ENCODE data around the gene POLQ.
"Not testable (repeated sequence)": the region's sequence is repeated elsewhere in the genome, so short reads cannot be mapped to it uniquely, and the experiment has no call there.

Gene POLQ

DNA sequence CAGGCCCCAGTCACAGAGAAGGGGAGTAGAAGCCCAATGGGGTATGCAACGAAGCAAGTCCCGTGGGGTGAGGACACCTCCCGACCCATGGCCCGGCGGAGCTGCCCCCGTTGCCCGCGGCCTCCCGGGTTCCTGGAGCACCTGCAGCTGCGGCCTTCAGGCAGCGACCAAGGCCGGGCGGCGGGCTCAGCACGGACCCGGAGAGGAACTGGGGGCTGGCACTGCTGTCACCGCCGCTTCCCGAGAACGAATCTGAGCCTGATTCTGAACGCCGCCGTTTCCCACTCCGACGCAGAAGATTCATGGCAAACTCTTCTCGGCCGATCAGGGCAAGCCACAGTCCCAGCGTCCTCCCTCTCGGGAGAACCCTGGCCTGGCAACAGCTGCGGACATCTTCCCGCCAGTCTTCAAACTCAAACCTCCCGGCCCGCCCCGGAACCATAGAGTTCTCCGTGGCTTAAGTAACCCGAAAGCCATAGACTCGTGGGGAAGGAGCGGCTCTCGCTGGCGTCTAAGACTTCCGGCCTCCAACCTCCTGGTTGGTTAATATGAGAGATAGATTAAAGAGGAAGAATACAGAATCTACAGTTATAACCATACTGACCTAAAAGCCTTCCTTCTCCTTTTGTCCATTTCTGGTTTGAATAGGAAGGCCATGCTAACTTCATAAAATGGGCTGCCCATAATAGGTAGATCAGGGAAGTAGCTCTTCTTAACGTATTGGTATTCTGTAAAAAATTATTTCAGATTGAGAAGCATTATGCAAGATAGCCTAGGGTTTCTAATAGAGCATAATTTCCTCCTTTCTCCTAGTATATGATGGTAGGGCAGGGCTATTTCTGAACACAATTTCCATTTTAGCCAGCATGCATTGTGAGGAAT is at the start of gene POLQ:
Gene POLQ, minus strand, starts transcription at position 415 of the 882 bp plus-strand sequence. Its CDS starts 111 bp downstream, at position 304.
- peak; percentile 63 to 66 for DNase-seq (ENCODE audit: low read depth in 2 of 2)

DNA sequence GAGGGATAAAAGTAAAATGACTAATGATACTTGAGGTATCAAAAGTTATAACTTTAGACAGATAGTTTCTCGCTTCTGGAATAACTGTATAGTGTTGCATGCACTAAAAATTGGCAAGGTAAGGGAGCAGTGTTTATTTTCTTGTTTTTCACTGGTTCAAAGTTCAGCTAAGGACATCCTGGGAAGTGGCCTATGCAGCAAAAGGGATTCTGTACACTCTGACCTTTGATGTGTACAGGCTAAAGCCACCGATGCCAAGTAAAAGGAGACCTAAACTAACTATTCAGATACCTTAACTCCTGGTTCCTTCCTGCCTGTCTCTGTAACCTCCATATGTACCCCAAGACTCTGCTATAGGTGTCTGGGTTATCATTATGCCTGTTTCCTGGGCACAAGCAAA is 49.1 kb upstream of the POLQ start:
- no peak for DNase-seq (ENCODE audit: low read depth in 2 of 2)

DNA sequence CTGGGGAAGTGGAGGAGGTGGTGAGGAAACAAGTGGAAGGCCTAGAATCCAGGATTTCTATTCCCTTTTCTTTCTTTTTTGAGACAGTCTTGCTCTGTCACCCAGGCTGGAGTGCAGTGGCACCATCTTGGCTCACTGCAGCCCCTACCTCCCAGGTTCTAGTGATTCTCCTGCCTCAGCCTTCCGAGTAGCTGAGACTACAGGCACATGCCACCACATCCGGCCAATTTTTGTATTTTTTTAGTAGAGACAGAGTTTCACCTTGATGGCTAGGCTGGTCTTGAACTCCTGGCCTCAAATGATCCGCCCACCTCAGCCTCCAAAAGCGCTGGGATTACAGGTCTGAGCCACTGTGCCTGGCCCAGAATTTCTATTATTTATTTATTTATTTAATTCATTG is 48.0 kb upstream of the POLQ start:
- DNase-seq (ENCODE audit: low read depth in 2 of 2) = not testable (repeated sequence)

DNA sequence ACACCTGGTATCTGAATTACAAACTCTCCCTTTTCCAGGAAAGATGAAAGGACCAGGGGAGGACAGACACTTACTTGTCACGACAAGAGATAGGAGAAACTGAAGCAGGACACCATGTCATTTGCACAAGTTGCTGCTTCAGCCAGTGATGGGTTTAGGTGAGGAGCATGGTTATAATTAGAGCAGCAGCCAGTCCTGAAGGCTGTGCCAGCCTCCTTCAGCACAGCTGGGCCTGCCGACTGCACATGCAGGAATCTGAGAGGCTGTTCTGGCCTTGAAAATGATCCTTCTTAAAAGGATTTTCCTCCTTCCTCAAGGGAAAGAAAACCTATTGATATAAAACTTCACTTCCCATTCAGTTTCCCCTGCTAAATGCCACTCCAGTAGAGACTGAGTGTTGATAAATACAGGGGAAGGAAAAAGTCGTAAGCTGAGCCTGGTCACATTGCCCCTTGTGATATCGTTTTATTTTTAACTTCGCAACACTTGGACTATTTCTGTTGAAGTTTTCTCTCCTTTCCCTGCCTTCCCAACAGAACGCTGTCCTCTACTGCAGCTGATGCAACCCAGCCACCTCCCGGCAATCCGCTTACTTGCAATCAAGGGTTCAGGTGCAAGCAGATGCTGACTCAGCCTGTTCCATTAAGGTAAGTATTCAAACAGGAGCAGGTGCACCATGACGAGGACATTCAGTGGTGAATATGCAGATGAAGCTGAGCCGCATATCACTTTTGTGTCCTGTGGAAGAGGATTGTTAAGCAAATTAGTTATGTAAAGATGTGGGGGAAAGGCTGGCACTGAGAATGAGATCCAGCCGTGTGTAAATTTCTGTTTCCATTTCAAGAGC is 47.3 kb upstream of the POLQ start, which contains the start of gene FBXO40:
Gene FBXO40, plus strand, starts transcription at position 524 of the 847 bp plus-strand sequence. CDS start 27,197 bp downstream, outside the sequence.
- no peak for DNase-seq (ENCODE audit: low read depth in 2 of 2)

DNA sequence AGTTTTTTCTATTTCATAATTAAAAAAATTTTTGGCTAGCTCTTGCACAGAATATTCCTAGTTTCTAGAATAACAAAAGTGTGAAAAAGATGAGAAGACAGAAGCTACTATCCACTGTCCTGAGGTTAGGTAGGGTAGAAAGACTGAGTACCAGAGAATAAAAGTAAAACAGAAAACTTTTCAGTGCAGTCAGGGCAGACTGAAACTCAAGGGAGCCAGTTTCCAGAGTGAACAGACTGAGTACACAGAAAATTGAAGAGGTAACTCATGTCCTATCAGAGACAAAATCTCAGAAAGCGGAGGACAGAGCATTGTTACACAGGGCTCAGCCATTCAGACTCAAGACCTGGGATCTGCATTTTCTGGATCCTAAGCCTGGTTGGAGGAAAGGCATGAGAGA is 38.6 kb upstream of the POLQ start:
- no peak for DNase-seq (ENCODE audit: low read depth in 2 of 2)

DNA sequence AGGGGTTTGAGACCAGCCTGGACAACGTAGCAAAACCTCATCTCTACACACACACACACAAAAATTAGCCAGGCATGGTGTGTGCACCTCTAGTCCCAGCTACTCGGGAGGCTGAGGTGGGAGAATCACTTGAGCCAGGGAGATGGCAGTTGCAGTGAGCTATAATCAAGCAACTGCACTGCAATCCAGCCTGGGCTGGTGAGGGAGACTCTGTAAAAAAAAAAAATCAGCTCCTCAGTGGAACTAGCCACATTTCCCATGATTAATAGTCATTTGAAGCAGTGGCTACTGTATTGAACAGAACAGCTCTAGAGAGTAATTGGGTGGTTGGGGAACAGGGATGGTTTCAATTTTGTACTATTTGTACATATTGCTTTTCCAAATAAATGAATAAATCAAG is 35.9 kb upstream of the POLQ start:
- DNase-seq (ENCODE audit: low read depth in 2 of 2) = no peak

DNA sequence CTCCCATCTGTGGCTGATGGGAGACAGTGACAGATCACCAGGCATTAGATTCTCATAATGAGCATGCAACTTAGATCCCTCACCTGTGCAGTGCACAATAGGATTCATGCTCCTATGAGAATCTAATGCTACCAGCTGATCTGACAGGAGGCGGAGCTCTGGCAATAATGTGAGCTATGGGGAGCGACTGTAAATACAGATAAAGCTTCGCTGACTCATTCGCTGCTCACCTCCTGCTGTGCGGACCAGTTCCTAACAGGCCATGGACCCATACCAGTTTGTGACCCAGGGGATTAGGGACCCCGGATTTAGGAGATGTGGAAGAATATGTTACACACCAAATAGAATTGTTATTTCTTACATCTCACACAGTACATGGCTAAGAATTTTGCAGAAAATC is 28.7 kb upstream of the POLQ start:
- DNase-seq (ENCODE audit: low read depth in 2 of 2) = no peak

DNA sequence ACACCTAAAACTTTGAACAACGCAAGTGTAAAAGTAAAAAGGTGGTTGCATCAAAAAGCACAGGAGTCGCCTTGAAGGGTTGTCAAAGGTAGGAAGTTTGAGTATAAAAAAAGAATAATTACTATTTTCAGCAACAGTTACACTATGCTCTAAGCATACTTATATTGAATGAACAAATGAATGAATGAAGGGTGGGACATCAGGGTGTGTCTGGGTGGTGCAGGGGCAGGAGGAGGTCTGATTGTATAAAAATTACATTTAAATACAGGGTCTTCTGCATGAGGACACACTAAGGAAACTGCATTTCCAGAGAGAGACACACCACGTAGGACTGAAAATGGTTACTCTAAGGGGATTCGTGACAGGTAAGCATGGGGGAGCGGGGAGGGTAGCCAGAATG is 21.9 kb upstream of the POLQ start, which contains the start of gene ARGFX:
Gene ARGFX, plus strand, starts transcription at position 301 of the 400 bp plus-strand sequence. CDS start 2,765 bp downstream, outside the sequence.
- no peak for DNase-seq (ENCODE audit: low read depth in 2 of 2)

DNA sequence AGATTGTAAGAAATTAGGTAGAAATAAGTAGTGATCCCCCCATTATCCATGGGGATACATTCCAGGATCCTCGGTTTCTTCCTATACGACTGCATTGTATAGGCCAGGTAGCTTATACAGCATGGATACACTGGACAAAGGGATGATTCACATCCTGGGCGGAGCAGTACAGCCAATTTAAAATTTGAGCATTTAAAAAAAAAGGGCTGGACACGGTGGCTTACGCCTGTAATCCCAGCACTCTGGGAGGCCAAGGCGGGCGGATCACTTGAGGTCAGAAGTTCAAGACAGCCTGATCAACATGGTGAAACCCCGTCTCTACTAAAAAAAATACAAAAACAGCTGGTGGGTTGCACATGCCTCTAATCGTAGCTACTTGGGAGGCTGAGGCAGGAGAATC is 21.0 kb upstream of the POLQ start:
- DNase-seq (ENCODE audit: low read depth in 2 of 2) = no peak

DNA sequence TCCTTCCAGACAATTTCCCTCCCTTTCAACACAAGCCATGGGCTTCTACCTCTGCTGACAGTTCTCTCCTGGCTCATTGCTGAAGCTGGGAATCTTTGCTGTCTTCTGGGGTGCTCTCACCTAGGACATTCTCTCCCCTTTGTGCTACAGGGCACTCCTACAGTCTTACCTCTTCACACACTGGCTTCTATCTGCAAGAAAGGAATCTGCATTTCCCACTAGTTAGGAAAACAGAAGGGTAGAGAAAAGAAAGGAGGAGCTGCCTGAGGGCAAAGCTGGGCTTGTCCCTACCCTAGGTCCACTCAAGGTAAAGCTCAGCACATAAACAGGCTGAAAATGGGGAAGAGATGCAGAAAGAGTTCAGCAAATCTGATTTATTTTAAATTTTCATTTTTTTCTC is 16.4 kb upstream of the POLQ start:
- no peak for DNase-seq (ENCODE audit: low read depth in 2 of 2)

DNA sequence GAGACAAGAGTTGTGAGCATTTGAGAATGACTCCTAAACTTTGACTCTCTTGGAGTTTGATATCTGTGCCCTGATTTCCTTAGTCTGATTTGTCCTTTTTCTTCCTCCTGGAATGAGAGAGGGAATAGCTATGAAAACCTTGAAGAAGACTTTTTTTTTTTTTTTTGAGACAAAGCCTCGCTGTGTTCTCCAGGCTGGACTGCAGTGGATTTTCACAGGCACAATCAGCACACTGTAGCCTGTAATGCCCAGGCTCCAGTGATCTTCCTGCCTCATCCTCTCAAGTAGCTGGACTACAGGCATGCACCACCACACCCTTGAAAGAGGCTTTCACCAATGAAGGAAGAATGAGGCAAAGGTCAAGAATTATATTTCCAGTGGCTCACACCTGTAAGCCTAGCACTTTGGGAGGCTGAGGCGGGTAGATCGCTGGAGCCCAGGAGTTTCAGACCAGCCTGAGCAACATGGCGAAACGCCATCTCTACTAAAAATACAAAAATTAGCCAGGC is 11.7 kb upstream of the POLQ start:
- no peak for DNase-seq (ENCODE audit: low read depth in 2 of 2)

DNA sequence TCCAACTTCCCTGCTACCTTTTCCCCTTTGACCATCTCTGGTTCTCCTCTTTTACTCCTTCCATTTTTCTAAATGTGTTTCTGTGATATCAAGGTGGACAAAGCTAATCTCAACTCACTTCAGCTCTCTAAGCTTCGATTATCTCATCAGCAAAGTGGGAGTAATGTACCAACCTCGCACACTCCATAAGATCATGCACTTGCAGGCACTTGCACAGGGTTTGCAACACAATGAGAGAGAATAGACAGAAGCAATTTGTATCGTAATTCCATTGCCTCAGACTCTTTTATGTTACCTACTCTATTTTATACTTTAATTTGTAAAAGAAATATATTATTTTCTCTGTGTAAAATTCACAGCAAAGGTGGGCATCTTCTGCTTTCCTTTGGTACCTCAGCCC is 7.0 kb upstream of the POLQ start:
- DNase-seq (ENCODE audit: low read depth in 2 of 2) = no peak

DNA sequence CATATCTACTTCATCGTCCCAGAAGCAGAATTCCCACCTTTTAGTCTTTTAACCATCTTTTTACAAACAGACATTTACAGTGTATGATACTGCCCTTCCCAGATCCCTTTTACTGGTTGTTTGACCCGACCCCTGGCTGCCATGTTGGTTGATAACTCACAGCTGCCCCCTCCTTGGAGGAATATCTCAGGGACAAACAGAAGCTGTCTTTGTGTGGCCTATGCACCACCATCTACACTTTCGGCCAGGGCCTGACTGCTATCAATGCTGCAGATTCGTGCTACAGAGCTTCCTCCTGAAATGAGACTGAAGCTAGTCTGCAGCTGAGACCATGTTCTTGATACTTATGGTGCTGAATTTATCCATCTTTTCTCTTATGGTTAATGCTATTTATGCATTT is 6.6 kb upstream of the POLQ start:
- no peak for DNase-seq (ENCODE audit: low read depth in 2 of 2)

DNA sequence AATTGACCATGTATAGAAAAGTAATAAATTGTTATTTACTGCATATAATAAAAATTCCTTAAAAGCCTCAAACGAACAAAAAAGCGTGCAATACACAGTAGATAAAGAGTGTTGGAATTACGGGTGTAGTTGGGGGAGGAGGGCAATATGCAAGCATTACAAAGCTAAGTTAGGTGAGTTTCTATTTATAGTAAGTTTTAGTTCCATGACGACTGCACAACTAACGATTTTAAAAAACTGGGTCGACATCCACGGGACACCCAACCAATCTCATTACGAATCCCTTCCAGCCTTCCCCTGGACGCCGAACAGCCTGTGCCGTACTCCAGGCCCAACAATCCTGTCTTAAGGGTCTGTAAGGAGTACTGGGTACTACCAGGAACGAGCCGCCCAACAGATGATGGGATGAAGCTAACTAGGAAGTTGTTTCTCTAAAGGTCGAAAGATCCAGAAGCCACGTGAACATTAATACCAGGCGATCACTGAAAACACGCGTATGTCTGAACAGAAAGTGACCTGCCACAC is 677 bp downstream of the POLQ start:
- no peak for DNase-seq (ENCODE audit: low read depth in 2 of 2)

DNA sequence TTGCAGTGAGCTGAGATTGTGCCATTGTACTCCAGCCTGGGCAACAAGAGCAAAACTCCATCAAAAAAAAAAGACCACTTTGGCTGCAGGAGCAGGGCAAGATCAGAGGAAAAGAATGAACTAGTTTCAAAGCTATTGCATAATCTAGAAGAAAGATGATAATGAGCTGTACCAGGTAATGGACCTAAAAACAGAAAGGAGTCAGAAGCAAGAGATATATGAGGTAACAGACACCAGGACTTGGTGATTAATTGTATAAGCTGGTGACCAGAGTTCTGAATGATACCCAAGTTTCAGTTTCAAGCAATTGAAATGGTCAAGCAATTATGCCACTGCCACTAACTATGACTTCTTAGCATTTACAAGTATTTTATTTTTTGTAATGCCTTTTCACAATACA is 2.9 kb downstream of the POLQ start:
- DNase-seq (ENCODE audit: low read depth in 2 of 2) = no peak

DNA sequence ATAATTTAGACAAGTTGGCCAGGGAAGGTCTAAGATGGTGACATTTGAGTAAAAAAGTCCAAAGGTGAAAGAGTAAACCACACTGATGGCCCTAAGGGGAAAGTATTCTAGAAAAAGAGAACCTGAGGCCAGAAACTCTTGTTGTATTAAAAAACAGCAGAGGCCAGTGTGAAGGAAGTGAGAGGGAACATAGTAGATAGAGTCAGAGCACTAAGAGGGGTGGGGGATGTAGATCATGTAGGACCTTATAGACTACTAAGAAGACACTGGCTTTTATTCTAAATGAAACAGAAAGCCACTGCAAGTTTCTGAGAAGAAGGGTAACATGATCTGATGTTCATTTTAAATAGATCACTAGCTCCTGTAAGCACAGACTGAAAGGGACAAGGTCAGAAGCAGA is 14.5 kb downstream of the POLQ start:
- no peak for DNase-seq (ENCODE audit: low read depth in 2 of 2)

DNA sequence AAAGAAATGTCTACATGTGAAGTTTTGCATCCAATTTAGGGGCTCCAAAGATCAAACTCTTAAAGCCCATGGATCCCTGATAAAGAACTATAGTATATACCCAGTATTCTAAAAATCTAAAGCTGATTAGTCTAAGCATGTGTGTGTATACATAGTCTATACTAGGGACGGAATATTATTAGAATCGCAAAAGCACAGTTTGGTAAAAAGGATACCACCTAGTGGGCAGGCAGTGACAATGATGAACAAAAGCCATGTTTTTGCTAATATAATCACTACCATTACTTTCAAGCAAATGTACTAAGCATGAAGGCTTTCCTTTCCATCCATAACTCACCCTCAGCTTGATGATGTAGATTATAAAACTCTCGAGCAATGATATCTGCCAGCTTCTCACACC is 16.5 kb downstream of the POLQ start:
- no peak for DNase-seq (ENCODE audit: low read depth in 2 of 2)

DNA sequence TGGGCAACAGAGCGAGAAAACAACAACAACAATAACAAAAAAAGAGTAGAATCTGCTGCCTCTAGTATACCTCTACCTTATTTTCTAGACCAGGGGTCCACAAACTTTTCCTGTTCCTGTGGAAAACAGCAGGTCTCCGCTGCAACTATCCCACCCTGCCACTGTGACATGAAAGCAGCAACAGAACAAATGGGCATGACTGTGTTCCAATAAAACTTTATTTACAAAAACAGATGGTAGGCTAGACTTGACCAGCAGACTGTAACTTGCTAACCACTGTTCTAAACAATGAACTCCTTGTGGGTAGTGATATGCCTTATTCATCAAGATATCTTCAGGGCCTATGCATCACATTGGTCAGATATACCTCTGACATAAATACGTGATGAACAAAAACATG is 25.3 kb downstream of the POLQ start:
- DNase-seq (ENCODE audit: low read depth in 2 of 2) = no peak

DNA sequence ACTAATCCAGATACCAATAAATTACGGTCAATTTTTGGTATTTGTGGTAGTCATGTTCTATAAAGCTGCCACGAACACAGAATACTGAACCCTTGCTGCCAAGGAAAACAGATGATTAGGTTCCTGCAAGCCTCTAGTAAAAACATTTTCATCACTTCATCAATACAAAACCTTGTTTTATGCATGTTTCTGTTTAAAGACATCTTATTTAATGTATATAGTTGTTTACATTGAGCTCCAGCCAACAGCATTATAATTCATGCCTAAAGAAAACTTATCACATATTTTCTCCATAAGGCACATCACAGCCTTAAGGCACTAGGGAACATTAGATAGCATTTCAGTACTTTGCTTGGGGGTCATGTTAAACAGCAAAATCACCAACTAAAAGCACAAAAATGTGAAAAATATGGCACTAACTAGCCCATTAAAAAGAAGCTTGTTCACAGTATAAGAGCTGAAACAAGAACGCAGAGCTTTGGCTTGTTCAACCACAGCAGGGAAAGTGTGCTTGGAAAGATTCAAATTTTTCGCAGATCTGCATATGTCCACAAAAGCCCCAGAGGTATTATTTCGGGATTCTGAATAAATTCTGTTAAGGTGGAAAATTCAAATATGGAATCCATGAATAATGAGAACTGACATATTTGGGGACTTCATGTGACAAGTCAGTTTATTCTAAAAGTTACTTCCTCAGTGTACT is 27.7 kb downstream of the POLQ start:
- no peak for DNase-seq (ENCODE audit: low read depth in 2 of 2)

DNA sequence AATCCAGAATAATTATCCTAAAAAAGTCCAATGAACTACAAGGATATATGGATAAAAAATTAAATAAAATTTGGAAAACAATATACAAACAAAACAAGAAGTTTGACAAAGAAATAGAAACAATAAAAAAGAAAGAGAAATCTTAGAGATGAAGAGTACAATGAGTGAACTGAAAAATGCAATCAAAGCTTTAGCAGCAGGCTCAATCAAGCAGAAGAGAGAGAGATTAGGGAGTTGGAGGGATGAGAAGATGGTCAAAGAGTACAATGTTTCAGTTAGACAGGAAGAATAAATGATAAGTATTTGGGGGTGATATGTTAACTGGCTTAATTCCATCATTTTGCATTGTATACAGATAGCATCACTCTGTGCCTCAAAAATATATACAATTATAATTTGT is 29.9 kb downstream of the POLQ start:
- no peak for DNase-seq (ENCODE audit: low read depth in 2 of 2)

DNA sequence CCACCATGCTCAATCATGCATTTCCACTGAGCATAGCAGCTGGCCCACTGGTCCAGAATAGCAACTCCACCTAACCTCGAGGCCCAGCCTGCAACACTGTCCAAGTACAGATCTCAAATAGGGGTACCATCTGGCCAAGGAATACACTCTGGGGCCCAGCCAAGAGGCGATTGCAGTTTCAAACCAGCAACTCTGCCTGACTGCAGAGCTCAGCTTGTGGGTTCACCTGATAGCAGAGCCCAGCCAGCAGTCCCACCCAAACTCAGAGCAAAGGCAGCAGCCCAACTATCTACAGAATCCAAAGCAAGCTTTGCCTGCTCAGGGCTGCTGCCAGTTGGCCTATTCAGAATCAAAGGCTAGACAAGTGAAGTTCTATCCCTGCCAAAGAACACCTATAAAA is 30.5 kb downstream of the POLQ start:
- DNase-seq (ENCODE audit: low read depth in 2 of 2) = no peak

DNA sequence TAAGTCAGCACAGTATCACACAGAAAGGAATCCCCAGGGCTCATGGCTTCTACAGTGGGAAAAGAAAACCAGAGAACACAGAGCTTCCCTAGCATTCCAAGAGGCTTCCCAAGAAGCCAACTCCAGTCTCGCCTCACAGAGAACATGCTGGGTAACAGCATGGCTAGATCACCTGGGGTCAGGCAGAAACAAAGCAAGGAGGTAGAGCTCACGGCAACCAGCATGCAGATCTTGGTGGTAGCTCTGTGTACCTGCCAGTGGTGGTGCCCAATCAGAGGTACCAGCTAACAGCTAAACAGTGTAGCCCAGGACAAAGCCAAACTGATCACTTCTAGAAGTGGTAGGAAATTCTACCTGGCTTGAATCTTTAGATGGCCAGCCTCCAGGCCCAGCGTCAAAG is 31.3 kb downstream of the POLQ start:
- DNase-seq (ENCODE audit: low read depth in 2 of 2) = no peak
